ENCODE measurements around the gene ADAMTS13.
"Not testable (repeated sequence)": the region's sequence is repeated elsewhere in the genome, so short reads cannot be mapped to it uniquely, and the experiment has no call there.

The ADAMTS13 gene

DNA sequence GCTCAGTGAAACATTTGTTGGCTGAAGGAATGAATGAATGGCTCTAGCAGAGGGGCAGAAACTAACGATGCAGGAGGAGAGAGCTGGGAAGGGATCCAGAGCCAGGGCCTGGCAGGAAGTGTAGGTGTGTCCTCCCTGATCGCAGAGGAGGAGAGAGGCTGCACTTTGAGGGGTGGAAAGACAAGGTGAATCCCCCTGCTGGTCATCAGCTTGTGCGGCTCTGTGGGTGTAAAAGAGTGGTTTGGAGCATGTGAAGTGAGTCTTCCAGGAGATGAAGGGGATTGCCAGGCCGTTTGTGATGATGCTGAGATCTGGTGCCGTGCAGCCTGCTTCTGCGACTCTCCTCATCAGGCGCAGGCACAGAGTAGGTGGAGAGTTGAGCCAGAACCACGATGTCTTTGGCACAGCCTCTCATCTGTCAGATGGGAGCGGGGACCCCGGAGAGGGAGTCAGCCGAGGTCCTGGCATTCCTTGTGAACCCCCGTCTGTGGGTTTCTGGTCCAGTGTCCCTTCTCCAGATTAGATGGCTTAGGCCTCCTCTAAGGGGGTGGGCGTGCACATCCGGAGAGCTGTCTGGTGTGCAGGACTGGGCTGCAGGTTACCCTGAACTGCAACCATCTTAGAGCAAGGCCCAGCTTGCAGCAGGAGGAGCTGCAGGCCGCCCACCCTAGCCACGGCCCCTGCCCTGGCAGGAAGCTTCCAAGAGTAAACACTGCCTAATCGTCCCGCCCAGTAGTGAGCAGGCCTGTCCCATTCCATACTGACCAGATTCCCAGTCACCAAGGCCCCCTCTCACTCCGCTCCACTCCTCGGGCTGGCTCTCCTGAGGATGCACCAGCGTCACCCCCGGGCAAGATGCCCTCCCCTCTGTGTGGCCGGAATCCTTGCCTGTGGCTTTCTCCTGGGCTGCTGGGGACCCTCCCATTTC is at the start of gene ADAMTS13:
TSS of gene ADAMTS13 (plus strand) at position 753 of the 928 bp plus-strand sequence. CDS start at position 830, 77 bp downstream.
- no peak for DNase-seq

DNA sequence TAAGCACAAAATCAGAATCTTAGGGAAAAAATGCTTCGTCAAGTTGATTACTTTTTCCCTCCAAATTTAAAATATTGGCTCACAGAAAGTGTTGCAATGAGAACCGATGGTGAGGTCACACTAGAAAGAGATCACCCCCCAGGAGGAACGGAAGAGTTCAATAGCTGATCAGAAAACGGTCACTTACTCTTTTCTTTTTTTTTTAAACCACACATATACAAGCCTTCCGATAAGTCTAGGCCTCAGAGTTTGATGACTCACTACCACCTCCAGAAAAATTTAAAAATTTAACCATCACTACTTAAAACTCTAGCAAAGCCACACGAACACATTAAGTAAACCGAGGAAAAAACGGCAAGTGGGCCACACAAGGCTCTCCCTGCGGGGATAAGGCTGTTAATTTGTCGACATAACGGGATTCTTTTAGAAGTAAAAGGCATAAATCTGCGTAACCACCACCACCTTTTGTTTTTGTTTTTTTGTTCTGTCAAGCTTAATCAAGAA is 47.5 kb upstream of the ADAMTS13 start:
- DNase-seq: no peak

DNA sequence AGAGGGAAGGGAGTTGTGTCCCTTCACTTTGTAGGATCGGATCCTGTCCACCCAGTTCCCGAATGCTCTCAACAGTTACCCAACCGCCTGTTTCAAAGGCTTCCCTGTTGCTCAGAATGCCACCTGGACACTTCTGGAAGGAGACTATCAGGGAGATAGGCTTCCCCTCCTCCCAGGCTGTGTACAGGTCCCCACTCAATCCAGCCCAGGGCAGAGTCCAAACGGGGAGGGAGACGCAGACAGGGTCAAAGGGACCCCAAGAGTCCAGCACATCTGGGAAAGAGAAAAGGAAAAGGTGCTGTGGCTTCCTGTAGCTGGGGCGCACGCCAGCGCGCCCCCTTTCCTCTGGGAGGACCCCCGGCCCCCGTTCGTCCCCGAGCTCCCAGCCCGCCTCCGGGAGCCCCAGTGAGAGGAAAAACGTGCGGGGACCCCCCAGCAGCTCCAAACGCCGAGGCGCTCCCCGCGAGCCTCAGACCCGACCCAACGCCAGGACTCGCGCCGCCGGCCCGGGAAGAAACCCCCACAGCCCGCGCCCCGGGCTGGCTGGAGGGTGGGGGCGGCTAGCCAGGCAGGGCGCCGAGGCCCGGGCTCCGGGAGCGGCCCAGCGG is 46.9 kb upstream of the ADAMTS13 start:
- DNase-seq: no peak

DNA sequence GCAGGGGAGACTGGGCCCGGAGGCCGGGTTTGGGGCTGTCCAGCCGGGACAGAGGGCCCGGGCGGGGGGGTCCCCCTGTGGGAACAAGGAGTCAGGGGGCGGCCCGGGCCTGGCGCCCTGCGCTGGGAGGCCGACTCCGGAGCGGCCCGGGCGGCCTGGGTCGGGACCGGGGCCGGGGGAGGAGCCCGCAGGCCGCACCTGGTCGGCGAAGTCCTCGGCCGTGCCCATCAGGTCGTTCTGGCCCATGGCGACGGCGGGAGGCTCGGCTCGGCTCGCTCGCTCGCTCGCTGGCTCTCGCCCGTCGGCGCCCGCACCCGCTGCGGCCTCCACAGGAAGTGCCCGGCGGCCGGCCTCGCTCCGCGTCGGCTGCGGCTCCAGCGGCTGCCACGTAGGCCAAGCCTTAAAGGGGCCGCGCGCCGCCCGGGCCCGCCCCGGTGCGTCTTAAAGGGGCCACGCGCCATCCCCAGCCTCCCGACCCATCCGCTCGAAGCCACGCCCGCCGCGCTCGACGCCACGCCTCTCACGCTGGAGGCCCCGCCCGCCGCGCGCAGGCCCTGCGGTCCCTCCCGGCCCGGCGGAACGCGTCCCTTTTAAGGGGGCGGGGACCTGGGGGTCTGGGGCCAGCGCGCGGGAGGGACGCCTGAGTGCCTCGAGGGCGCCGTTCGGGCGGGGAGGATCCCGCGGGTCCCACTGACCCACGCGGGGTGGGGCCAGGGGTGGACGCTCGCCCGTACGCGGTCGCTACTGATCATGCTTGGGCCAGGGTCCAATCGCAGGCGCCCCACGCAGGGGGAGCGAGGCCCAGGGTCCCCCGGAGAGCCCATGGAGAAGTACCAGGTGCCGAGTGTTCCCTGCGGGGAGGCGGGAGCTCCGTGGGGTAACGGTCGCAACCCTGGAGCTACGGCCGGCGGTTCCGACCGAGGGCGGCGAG is 46.2 kb upstream of the ADAMTS13 start, which contains the start of the genes STKLD1 and SURF4:
TSS of gene STKLD1 (plus strand) at position 643 of the 931 bp plus-strand sequence. CDS start at position 751, 108 bp downstream.
TSS of gene SURF4 (minus strand) at position 337 of the 931 bp plus-strand sequence. CDS start at position 246, 91 bp downstream.
- peak; percentile 50 to 86 for DNase-seq

DNA sequence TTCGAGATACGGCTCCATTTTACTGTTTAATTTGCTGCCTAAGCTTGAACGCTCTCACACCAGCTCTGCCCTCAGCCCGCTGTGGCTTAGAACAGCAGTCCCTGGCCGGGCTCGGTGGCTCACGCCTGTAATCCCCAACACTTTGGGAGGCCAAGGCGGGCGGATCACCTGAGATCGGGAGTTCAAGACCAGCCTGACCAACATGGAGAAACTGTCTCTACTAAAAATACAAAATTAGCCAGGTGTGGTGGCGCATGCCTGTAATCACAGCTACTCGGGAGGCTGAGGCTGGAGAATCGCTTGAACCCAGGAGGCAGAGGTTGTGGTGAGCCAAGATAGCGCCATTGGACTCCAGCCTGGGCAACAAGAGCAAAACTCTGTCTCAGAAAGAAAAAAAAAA is 44.9 kb upstream of the ADAMTS13 start:
- DNase-seq: not testable (repeated sequence)

DNA sequence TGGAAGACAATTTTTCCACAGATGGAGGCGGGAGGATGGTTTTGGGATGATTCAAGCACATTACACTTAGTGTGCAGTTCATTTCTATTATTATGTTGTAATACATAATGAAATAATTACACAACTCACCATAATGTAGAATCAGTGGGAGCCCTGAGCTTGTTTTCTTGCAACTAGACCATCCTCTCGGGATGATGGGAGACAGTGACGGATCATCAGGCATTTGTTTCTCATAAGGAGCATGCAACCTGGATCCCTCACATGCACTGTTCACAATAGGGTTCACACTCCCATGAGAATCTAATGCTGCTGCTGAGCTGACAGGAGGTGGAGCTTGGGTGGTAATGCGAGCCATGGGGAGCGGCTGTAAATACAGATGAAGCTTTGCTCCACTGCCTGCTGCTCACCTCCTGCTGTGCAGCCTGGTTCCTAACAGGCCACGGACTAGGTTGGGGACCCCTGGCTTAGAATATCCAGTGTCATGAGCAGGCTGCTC is 44.4 kb upstream of the ADAMTS13 start:
- no peak for DNase-seq

DNA sequence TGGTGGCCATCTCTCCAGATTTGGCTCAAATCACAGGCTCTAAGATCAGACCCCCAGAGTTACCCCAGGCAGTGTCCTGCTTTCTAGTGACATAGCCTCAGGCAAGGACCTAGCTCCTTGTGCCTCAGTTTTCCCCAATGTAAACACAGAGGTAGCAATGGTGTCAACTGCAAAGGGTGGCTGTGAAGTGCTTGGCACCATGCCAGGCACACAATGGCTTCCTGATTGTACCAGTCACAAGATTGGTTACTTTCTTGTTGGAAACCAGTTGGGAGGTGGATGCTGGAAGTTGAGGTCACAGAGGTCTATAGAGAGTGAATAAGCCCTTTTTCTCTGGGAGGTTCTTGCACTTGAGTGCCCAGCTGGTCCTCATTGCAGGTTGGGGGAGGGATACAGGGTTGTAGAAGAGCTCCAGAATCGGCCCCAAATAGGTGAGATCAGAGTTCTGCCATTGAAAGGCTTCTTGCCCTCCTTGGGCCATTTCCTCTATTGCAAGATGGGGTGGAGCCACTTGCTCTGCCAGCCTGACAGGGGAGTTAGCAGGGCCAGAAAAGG is 43.7 kb upstream of the ADAMTS13 start:
- DNase-seq: no peak

DNA sequence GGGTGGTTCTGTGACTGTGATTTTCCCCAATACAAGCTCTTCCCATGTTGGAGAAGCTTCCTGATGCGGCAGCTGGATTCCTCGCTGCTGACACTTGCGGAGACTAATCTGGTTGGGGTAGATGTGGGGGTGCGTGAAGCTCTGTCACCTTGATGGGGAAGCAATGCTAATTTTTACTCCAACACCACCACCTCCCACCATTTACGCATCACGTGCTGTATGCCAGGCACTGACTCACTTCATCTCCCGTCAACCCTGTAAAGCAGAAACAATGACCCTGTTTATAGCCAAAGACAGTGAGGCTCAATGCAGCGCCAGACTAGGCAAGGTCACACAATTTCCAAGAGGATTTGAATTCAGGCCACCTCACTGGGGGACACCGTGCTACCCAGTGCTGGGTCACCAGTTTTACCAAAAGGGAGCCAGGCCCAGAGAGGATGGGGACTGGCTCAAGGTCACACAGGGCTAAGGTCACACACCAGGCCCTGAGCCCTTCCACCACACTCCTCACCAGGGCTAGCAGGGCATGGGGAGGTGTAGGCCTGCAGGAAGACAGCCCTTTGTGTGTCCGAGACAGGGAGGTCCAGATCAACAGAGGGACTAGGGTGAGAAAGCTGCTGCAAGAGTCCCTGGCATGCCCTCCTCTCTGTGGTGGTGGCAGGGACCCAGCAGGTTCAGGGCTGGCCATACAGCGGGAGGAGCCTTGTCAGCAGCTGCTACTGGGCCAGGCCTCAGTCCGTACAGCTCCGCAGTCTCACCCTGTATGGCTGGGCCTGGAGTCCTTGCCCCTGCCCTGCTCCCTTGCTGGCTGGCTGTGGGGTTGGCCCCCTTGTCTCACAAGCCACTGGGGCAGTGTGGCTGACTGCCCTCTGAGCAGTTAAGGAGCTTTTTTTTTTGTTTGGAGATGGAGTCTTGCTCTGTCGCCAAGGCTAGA is 42.7 kb upstream of the ADAMTS13 start:
- no peak for DNase-seq

DNA sequence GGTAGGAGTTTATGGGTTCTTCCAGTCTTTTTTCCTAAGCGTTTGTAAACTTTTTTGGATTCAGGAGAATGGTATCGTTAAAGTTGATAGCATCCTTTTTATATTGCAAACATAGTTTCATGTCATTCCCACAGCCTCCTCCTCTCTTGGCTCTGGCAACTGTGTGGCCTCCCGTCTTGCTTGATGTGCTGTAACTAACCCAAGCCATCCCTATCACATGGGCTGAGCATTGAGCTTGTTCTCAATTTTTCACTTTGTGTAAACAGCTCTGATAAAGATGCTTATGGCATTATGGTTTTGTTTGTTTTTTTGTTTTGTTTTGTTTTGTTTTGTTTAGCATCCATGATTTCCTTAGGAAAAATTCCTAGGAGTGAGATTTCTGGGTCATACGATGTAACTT is 41.4 kb upstream of the ADAMTS13 start:
- no peak for DNase-seq

DNA sequence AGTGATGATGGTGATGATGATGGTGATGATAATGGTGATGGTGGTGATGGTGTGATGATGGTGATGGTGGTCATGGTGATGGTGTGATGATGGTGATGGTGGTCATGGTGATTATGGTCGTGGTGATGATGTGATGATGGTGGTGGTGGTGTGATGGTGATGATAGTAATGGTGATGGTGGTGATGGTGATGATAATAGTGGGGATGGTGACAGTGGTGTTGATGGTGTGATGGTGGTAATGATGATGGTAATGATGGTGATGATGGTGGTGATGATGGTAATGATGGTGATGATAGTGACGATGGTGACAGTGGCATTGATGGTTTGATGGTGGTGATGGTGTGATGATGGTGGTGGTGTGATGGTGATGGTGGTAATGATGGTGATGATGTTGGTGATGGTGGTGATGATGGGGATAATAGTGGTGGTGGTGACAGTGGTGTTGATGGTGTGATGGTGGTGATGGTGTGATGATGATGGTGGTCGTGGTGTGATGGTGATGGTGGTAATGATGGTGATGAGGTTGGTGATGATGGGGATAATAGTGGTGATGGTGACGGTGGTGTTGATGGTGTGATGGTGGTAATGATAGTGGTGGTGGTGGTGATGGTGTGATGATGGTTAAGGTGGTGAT is 39.5 kb upstream of the ADAMTS13 start:
- DNase-seq: no peak

DNA sequence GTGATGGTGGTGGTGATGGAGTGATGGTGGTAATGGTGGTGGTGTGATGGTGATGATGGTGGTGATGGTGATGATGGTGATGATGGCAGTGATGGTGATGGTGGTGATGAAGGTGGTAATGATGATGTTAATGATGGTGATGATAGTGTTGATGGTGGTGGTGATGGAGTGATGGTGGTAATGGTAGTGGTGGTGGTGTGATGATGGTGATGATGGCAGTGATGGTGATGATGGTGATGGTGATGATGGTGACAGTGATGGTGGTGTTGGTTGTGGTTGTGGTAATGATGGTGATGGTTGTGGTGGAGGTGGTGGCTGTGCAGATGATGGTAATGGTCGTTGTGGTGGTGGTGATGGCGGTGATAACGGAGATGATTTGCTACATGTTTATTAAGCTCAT is 38.7 kb upstream of the ADAMTS13 start:
- no peak for DNase-seq

DNA sequence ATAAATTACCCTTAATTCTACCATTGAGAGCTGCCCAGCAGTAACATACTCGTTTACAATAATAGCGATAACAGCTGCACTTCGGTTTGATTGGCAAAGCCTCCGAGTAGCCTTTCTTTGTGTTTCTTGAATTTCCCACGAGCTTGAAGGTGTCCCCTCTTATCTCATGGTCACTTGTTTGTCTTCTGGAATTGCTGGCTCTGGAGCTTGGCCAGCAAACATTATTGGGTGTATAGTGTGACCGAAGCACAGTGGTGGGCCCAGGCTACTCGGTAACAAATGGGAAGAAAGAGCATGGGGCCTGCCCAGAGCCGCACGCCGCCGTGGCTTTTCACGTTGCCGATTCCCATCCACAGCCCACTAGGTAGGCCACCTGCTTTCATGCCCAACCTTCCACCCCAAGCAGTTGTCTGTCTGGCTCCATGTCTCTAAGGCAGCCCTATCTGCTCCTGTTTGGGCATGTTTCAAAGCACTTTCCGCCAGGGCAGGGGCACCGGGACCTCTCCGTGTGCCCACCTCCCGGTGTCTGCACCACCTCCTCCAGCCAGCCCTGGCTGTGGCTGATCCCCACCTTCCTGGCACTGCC is 37.3 kb upstream of the ADAMTS13 start:
- DNase-seq: no peak

DNA sequence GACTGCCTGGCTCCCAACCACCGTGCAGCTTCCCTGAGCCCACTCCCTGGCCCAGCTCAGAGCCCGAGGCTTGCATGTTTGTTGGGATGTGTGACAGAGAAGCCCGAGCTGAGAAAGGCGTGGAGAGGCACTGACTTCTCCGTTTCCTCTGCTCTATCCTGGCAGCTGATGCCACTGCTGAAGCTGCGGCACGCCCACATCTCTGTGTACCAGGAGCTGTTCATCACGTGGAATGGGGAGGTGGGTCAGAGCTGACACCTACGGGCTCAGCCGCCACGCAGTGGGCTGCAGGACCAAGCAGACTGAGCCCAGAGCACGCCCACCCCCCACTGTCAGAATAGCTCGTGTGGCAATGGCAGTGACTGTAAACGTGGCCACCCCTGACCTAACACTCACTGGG is 36.7 kb upstream of the ADAMTS13 start:
- no peak for DNase-seq

DNA sequence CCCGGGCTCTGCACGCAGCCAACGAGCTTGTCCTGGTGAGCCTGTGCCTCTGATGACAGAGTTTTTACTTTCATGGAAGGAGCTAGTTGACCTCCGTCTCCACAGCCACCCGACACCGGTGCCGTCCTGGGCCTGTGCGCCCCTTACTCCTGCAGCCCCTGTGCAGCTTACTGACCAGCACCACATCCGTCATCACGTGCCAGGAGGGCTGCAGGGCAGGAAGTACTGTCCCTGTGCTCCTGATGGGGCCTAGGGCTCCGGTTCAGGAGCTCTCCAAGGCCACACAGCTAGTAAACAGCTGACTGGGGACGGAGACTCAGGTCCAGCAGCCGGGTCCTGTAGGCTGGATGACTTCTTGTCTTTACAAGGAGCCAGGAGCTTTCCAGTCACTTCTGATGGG is 35.8 kb upstream of the ADAMTS13 start:
- no peak for DNase-seq

DNA sequence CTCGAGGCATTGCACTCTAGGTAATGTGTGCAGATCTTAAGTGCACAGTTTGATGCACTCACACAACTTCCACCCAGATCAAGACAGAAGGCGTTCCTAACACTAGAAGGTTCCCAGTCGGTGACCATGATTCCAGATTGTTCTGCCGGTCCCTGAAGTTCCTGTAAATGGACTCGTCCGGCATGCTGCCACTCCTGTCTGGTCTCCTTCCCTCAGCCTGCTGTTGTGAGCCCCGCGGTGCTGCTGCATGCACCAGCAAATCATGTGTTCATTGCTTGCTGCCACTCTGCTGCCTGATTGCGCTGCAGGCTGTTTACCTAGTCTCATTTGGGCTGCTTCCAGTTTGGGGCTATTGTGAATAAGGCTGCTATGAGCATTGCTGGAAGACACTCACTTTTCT is 34.5 kb upstream of the ADAMTS13 start:
- no peak for DNase-seq

DNA sequence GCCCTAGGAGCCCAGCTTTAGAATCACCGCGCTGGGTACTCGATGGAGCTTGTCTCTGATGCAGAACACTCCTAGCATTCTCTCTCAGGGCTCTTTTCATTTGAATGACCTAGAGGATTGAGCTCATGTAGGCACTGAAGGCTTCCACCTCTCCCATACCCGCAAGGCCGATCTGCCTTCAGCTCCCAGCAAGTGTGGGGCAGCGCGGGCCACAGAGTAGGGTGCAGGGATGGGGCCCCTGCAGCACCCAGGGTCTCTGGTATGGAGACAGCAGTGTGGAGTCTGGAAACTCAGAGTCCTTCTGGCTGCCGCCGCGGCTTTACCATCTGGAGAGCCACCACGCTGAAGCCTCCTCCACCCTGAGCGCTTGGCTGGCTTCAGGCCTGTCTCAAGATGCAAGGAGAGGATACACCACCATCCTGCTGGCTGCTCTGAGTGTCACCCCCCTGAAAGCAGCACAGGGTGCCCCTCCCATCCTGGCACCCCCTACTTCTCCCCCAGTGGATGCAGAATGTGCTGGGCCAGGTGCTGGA is 33.1 kb upstream of the ADAMTS13 start:
- no peak for DNase-seq

DNA sequence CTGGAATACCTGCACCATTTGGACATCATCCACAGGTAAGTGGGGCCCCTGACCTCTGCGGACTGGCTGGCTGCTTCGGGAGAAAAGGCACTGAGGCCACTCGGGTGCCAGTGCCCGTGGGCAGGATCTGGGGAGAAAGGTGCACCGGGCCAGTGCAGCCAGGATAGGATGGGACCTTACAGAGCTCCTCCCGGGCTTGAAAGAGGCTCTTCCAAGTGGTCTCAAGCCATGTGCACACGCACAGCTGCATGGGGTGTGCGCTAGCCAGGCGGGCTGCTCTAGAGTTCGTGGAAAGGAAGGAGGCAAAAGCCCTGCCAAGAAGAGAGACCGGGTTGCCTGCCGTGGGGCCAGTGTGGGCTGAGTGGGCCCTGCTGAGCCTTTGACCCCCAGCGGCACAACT is 32.6 kb upstream of the ADAMTS13 start:
- DNase-seq: no peak

DNA sequence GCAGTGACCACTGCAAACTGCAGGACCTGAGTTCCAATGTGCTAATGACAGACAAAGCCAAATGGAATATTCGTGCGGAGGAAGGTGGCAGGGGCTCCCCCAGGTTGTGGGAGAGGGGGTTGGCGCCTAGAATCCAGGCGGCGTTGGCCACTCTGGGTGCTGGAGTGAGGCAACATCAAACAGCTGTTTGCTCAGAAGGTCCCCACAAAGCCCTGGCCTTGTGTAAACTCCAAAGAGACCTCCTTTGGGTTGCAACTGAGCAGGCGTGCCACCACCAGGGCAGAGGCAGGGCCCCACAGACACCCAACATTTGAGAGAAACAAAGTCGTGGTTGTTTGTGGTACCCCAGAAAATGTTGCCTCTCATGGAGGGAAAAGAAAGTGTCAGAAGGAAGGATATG is 31.5 kb upstream of the ADAMTS13 start:
- no peak for DNase-seq

DNA sequence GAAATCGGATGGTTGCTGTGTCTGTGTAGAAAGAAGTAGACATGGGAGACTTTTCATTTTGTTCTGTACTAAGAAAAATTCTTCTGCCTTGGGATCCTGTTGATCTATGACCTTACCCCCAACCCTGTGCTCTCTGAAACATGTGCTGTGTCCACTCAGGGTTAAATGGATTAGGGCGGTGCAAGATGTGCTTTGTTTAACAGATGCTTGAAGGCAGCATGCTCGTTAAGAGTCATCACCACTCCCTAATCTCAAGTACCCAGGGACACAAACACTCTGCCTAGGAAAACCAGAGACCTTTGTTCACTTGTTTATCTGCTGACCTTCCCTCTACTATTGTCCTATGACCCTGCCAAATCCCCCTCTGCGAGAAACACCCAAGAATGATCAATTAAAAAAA is 30.7 kb upstream of the ADAMTS13 start:
- not testable (repeated sequence) for DNase-seq

DNA sequence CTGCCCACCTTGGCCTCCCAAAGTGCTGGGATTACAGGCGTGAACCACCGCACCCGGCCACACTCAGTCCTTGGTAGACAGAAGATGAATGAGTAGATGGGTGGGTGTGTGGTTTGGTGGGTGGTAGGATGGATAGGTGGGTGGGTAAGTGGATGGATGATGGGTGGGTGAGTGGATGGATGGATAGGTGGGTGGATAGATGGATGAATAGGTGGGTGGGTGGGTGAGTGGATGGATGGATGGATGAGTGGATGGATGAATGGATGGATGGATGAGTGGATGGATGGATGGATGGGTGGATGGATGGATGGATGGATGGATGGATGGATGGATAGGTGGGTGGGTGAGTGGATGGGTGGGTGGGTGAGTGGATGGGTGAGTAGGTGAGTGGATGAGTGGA is 29.9 kb upstream of the ADAMTS13 start:
- DNase-seq: not testable (repeated sequence)

Data from NCI-H187 (cell line).